Epithelial cell of proximal tubule (primary cell): Measurements from ENCODE around the gene OPCML. TPM values are rescaled to one million over a fixed set of nuclear protein-coding genes. Genes with fewer than 3 reads are reported as not detected.

Experiments used
- DNase-seq: peaks from one replicate; pipeline ENCODE4 v3.0.0-alpha.2; 2011; ENCODE audit warnings: low read depth
- H3K4me3 ChIP-seq: 2 replicates; pipeline ENCODE4 v1.5.1; 2011; ENCODE audit warnings: low read depth, mild to moderate bottlenecking, low read length
- total RNA-seq: library from RNA; depleted of rRNA; stranded (reverse); fragments of >200 nt; gene quantifications from 2 replicates; pipeline ENCODE4 v1.2.3, GENCODE V29; 2015
- TF ChIP-seq, protein P1 (sequence below): conservative IDR thresholded peaks from 2 replicates; pipeline ENCODE4 v1.5.1; 2012; ENCODE audit warnings: low read depth, mild to moderate bottlenecking, low read length

The OPCML gene
- total RNA-seq, 1 donor from 2014 or later, result not detected

DNA sequence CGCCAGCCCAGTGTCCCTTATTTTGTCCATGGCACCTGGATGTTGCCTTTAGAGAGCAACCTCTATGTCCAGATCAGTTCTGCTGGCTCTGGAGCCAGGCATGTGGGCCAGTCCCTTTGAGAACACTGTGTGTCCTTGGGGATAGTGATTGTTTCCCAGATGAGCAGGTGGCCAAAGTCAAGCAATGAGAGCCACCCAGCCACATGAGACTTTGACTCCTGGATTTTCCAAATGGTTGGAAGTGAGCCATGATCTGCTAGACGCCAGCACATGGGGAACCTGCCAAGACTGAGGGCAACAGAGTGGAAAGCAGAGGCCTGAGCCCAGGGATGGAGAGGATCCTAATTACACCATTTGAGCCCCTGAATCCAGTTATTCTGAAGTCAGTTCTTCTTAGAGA, 479.8 kb downstream of the OPCML start:
- H3K4me3 ChIP-seq, result no peak overlapping the region
- no peak for DNase-seq
- TF ChIP-seq, protein P1, sequence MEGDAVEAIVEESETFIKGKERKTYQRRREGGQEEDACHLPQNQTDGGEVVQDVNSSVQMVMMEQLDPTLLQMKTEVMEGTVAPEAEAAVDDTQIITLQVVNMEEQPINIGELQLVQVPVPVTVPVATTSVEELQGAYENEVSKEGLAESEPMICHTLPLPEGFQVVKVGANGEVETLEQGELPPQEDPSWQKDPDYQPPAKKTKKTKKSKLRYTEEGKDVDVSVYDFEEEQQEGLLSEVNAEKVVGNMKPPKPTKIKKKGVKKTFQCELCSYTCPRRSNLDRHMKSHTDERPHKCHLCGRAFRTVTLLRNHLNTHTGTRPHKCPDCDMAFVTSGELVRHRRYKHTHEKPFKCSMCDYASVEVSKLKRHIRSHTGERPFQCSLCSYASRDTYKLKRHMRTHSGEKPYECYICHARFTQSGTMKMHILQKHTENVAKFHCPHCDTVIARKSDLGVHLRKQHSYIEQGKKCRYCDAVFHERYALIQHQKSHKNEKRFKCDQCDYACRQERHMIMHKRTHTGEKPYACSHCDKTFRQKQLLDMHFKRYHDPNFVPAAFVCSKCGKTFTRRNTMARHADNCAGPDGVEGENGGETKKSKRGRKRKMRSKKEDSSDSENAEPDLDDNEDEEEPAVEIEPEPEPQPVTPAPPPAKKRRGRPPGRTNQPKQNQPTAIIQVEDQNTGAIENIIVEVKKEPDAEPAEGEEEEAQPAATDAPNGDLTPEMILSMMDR, result no peak

DNA sequence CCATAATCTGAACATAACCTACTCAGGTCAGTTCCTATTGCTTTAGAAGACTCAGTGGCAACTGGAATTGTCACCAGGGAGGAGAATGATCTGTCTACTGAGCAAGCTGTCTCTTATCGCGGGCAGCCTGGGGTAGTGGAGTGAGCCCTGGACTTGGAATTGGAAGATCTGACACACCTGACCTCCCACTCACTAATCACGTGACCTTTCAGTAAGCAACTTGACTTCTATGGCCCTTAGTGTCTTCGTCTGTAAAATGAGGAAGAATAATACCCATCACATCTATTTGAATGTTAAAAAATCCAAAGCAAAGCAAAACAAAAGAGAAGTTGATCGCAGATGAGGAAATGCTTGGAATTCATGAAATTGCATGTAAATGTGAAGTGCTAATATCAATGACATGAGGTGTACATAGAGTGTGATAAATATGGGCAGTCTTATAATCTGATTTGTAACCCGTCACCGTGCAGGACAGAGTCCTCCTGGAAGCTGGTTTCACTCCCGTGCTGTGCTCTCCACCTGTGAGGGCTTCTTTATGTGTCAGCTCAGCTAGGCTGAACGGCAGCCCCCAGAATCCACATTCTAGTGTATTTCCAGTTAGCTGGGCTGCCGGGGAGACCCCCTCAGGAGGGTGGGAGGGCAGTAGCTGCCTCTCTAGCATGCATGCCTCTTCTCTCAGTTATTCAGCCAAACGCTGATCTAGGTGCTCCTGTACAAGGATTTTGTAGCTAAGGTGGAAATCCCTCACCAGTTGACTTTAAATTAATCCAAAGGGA, 482.9 kb downstream of the OPCML start:
- H3K4me3 ChIP-seq, result no peak overlapping the region
- TF ChIP-seq, protein P1, result no peak
- DNase-seq, result no peak

DNA sequence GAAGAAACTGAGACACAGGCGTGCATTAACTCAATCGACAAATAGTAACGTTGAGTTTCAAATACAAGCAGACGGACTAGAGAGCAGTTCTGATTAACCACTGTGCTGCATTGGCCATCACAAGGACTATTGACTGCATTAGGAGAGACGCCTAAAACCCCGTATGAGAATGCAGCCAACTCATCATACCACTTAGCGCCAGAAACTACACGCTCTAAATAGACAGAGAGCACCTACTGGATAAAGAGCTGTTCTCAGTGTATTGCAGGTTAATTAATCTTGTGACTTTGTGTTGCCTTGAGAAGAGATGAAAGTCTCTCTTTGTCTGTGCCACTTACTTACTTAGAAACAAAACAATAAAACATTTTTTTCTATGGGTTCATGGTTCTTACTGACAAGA, 484.0 kb downstream of the OPCML start:
- H3K4me3 ChIP-seq, result no peak overlapping the region
- no peak for DNase-seq
- TF ChIP-seq, protein P1, result no peak

DNA sequence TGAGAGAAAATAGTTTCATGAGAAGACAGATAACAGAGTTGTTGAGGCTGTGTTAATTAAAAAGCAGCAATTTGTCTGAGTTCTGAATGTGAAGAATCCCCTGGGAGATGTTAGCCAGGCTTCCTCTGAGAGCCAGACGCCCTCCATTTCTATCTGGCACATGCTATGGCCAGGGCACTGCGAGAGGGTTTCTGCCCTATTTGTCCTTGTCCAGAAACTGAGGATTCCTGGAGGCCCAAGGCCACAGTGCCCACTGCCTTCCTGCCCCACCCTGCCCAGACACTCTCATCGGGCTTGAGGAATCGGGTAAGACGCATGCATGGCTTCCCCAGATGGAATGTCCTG, 484.6 kb downstream of the OPCML start:
- TF ChIP-seq, protein P1, result no peak
- H3K4me3 ChIP-seq, result no peak overlapping the region

DNA sequence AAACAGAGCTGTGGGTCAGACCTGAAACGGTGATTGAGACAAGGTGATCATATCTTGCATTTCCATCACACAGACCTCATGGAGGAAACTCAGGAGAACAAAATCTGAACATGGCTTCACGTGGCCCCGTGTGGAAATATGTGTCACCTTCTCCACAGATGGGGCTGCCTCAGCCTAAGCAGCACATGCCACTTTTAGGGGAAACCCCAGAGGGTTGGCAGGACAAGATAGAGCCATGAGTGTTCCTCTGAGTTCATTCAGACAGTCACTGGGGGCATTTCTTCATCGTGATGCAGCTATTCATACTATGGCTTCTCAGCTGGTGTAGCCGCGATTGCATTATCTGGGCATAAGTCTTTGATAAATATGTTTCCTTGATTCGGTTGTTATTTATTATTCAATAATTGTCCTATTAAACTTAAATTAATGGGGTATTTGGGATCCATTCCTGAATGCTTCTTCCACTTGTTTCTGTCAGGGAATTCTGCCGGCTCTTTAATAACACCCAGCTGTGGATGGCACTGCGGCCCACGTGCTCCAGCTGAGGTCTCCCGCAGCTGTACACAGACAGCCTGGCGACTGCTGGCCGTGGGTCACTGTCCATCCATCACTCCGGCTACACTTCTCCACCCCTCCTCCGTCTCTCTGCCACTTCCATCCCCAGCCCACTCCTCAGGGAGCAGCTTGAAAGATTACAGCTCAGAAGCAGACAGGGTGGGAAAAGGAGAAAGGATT, 485.1 kb downstream of the OPCML start:
- TF ChIP-seq, protein P1, result no peak
- H3K4me3 ChIP-seq, result no peak overlapping the region
- DNase-seq, result no peak

More for the DNA sequence above, 484.6 kb downstream of the OPCML start:
- DNase-seq, result no peak

DNA sequence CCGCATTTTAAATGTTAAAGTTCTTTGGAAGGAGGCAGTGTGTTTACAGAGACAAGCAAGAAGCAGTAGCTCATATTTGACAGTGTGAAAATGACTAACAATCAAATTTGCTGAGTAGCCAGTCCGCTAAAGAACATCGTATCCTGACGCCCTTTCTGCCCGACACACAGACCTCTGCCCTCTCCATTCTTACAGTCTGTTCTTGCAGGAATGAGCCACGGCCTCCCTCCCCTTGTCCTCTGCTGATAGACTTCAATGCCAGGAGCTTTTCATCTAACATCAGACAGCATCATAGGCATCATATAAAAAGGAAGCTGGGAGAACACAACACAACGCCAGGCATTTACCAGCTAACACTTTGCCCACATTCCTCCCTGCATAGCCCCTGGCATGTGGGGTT, 486.0 kb downstream of the OPCML start:
- TF ChIP-seq, protein P1, result no peak
- no peak overlapping the region for H3K4me3 ChIP-seq
- DNase-seq, result no peak
